ENCODE measurements around the gene GALC.

Gene GALC

GRCh38 chr14:87990682-87991081 is 2.3 kb downstream of the GALC start:
- H3K4me3 ChIP-seq (replicated peaks; ENCODE audit: low read depth, low read length) = no peak overlapping the region
- no peak for TF ChIP-seq CTCF (IDR thresholded peaks at IDR 0.05; ENCODE audit: low read length, missing control alignments)
- no peak for DNase-seq (ENCODE audit: low read depth)

- no peak for TF ChIP-seq CTCF (IDR thresholded peaks at IDR 0.05; ENCODE audit: low read length, missing control alignments)
- no peak overlapping the region for H3K4me3 ChIP-seq (replicated peaks; ENCODE audit: low read depth, low read length)
- DNase-seq (ENCODE audit: low read depth) = no peak
These were observed 3.1 kb downstream of the GALC start for GRCh38 chr14:87989956-87990299.

- H3K4me3 ChIP-seq (replicated peaks; ENCODE audit: low read depth, low read length) = no peak overlapping the region
- no peak for DNase-seq (ENCODE audit: low read depth)
- no peak for TF ChIP-seq CTCF (IDR thresholded peaks at IDR 0.05; ENCODE audit: low read length, missing control alignments)
These were observed 3.6 kb downstream of the GALC start for GRCh38 chr14:87989221-87989955.

- no peak overlapping the region for H3K4me3 ChIP-seq (replicated peaks; ENCODE audit: low read depth, low read length)
- no peak for TF ChIP-seq CTCF (IDR thresholded peaks at IDR 0.05; ENCODE audit: low read length, missing control alignments)
- no peak for DNase-seq (ENCODE audit: low read depth)
These were observed 13.3 kb downstream of the GALC start for GRCh38 chr14:87979689-87980088.

GRCh38 chr14:87975636-87976035 is 17.3 kb downstream of the GALC start:
- TF ChIP-seq CTCF (IDR thresholded peaks at IDR 0.05; ENCODE audit: low read length, missing control alignments) = no peak
- peak; percentile 25 for DNase-seq (ENCODE audit: low read depth)
- no peak overlapping the region for H3K4me3 ChIP-seq (replicated peaks; ENCODE audit: low read depth, low read length)

- DNase-seq (ENCODE audit: low read depth) = no peak
- no peak overlapping the region for H3K4me3 ChIP-seq (replicated peaks; ENCODE audit: low read depth, low read length)
- no peak for TF ChIP-seq CTCF (IDR thresholded peaks at IDR 0.05; ENCODE audit: low read length, missing control alignments)
These were observed 22.0 kb downstream of the GALC start for GRCh38 chr14:87971010-87971409.

- no peak overlapping the region for H3K4me3 ChIP-seq (replicated peaks; ENCODE audit: low read depth, low read length)
- no peak for DNase-seq (ENCODE audit: low read depth)
- TF ChIP-seq CTCF (IDR thresholded peaks at IDR 0.05; ENCODE audit: low read length, missing control alignments) = no peak
These were observed 25.5 kb downstream of the GALC start for GRCh38 chr14:87967496-87967895.
